Islet precursor cell (in vitro differentiated cells): Measurements from ENCODE around the gene IFT88.
"Not testable (repeated sequence)": the region's sequence is repeated elsewhere in the genome, so short reads cannot be mapped to it uniquely, and the experiment has no call there.

Experiments used
- DNase-seq: peaks from one replicate; pipeline ENCODE4 v3.0.0-alpha.2; 2018

IFT88 gene

GRCh38 chr13:20647758-20648157 lies 80.8 kb downstream of the IFT88 start:
- no peak for DNase-seq

DNA sequence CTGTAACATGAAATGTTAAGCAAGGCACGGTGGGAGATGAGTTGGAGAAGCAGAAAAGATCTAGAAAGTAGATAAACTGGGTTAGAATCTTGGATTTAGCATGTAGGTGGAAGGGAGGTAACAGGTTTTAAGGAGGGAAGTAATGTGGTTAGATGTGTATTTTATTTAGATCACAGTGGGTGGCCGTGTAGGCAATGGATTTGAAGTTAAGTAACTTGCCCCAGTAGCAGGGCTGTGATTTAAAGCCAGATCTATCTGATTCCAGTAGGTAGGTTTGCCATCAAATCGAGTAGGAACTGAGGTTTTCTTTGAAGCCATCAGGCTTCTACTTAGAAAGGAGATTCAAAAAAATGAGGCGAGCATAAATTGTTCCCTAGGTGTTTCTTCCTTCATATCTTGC lies 86.0 kb downstream of the IFT88 start:
- DNase-seq, result no peak

DNA sequence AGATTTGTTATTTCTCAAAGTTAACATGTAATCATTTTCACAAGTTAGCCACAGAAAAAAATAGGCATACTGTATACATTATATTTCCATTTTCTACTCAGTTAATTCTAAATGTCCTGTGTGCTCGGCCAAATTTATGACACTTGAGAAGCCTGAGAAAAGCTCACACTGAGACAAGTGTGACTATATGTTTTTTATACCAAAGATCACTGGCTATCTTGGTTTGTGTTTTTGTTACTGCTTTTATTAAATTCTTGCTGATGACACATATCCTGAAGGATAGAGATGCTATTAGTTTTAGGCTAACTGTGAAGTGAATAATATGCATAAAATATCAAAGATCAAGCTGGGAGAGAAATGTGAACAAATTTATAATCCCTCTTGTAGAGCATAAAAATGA lies 87.2 kb downstream of the IFT88 start:
- DNase-seq, result no peak

DNA sequence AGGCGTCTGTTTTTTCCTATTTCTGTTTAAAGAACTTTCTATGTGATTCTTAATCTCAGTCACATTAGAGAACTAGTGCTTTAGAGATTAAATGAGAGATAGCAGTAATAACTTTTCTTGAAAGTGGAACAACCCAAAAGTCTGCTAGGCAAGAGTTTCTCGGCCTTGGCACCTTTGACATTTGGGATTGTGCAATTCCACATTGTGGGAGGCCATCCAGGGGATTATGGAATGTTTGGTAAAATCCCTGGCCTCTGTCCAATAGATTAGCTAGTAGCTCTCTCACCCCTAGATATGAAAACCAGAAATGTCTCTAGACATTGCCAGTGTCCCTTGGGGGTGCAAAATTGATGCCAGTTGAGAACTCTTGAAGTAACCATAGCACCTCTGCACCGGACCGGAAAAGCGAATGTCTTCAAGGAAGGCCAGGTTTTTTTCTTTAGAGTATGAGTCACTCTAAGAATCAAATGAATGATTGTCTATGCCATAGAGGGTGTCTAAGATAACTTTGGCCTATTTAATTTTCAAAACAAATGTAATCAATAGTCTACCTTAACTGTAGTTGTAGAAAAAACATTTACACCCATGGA lies 91.6 kb downstream of the IFT88 start:
- DNase-seq, result no peak

GRCh38 chr13:20664351-20664750 lies 97.4 kb downstream of the IFT88 start:
- DNase-seq, result no peak

DNA sequence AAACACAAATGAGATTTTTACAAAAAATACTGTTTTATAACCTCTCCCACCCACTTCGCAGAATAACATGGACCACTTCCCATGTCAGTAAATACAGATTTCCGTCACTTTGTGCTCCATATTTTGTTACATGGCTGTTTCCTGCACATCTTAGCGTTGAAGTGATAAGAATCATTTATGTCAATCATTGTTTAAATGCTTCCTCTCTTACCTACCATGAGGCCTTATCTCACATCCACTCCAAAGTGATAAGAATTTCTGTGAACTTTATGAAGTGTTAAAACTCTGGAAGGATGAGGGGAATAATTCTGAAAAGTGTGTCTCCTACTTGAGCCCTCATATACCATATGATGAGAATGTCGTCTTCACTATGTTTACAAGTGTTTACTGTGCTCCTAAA lies 100.0 kb downstream of the IFT88 start:
- DNase-seq, result no peak

DNA sequence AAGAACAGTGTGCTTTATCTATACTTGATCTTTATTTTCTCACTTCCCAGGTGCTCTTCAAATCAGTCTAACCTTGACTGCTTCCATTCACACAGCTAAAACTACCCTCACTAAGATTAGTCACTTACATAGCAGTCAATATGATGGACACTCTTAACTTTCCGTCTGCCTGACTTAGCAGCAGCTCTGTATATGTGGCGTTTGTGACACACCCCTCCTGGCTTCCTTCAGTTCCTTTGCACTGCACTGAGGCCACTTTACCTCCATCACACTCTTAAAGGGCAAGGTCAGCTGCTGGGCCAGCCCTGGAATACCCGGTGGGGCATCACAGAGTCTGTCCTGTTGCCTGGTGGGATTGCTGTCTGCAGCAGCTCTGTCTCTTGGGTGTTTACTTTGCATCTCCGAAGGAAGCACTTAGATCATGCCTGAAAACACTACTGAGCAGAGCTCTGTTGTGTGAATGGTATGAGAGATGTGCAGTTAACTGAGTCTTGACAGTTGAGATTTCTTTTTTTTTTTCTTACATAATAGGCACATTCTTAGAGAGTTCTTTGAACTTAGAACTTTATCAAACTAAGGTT lies 101.0 kb downstream of the IFT88 start:
- no peak for DNase-seq

DNA sequence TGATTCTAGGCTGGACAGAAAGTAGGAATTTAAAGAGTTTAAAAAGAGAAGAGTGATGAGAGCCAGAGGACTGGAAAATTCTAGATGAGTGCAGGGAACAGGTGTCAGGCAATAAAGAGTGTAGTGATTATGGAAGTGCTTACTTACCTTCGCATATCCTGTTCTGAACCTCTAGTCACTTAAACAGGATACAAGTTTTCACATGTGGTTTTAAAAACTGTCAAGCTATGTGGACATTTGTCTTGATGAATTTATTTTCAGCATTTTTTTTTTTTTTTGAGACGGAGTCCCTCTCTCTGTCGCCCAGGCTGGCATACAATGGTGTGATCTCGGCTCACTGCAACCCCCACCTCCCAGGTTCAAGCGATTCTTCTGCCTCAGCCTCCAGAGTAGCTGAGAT lies 102.2 kb downstream of the IFT88 start:
- DNase-seq, result no peak

- no peak for DNase-seq
Measured at GRCh38 chr13:20671789-20672188, 104.8 kb downstream of the IFT88 start.

GRCh38 chr13:20672772-20673171 lies 105.8 kb downstream of the IFT88 start:
- DNase-seq, result no peak

DNA sequence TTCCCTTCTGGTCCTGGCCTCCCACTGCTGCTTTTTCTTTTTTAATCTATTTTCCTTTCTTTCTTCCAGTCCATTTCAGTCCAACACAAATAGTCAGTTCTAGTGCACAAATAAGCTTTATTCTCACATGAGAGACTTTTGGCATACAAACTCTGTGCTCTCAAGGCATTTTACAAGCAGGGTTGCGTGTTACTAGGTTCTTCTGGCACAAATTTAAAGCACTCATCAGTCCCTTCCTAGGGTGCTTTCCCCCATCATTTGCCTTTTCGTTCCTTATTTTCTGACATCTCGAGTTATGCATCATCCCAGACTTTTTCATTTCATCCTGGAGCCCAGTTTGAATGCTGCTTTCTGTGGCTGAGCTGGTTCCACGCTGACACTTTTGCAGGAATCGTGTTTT lies 106.8 kb downstream of the IFT88 start:
- DNase-seq, result no peak

- no peak for DNase-seq
Measured at GRCh38 chr13:20676213-20676612, 109.3 kb downstream of the IFT88 start.

DNA sequence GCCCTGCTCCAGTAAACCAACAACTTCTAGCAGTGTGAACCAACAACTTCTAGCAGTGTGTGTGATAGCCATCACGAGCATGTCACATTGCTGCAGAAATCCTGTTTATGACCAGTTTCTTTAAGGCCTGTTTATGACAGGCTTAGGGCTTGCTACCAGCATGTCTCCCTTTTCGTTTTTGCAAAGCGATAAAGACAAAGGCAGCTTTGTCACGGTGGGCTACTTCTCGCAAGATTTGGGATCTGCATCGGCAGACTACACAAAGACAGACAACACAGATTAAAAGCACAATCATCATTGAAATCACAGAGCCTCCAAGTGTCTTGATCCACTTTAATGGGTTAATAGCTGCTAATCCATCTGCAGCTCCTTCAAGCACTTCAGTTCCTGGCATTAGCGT lies 111.6 kb downstream of the IFT88 start:
- DNase-seq, result peak; percentile 82

DNA sequence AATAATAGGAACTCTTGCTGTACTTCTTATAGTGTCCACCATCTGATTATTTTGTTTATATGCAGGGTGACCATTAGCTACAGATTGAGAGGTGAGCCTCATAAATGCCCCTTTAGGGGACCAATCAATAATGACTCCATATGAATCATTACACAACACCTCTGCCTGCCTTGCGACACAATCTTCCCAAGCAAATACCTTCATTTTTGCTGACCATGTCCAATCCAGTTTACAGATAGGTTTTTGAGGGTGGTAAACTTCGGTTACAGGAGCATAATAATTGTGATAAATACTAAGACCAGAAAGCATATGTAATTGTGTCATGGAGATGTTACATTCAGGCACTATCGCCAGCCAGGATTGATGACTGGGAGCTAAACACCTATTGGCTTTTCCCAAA lies 112.9 kb downstream of the IFT88 start:
- DNase-seq, result no peak

DNA sequence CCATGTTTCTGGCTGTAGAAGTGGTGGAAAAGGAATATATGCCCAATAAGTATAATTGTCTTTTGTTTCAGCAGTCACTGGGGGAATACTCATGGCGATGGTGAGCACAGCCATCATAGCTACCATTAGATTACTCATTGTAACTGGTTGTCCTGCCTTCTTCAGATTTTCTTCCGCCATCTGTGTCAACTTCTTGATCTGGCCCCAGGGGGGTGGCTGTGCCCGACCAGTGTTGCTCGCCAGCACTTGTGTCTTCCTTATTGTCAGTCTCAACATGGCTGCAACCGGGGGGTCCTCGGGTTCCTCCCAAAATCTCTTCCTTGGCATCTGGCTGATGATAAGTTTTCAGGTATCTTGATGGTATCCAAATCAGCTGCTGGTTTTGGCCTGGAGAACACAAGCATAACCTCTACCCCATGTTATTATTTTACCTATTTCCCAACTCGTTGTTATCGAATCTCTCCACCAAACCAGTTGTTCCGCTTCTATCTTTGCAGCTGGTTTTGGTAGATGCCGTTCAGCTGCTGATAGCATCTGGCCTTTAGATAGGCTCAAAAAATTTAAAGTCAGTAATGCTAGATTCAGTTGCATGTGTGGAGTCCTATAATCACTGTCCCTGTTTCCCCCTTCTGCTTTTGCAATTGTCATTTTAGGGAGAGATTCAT lies 113.6 kb downstream of the IFT88 start:
- DNase-seq, result no peak

GRCh38 chr13:20681481-20681880 lies 114.5 kb downstream of the IFT88 start:
- DNase-seq, result not testable (repeated sequence)

- DNase-seq, result no peak
Measured at GRCh38 chr13:20682061-20682460, 115.1 kb downstream of the IFT88 start.

- peak; percentile 68 for DNase-seq
Measured at GRCh38 chr13:20684041-20684440, 117.1 kb downstream of the IFT88 start.

DNA sequence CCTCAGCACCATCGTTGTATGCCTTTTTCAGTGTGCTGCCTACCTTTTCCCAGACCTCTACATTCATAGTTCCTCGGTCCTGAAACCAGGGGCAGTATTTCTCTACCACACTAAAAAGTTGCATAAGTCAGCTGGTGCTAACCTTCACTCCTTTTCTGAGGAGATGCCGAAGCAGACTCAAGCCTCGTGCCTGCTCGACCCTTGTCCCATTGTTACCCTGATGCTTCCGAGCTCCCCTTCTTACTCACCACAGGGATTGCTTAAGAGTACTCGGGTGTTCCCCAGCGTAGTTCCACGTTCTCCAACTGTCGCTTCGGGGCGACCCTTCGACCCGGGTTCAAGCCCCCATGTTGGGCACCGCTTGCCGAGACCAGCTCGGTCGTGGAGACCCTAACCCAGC lies 117.6 kb downstream of the IFT88 start:
- peak; percentile 53 for DNase-seq

- DNase-seq, result peak; percentile 76
Measured at GRCh38 chr13:20685092-20685491, 118.1 kb downstream of the IFT88 start.

DNA sequence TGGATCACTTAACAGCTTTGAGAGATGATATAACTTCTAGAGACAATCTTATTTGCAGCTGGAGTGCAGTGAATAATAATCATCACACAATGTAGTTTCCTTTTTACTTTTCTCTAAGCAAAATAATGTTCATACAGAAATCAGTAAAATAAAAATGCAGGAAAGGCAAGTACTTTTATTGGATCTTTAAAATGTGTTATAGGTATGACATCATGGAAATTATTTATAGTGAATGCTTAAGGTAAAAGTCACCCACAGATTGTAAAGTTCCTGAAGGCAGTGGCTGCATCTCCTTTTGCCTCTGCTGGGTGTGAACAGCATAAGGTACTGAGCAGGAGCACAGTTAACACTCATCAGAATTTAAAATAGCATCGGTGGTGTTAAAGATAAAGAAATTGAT lies 119.2 kb downstream of the IFT88 start:
- DNase-seq, result no peak

GRCh38 chr13:20686863-20687579 lies 120.1 kb downstream of the IFT88 start:
- DNase-seq, result no peak

DNA sequence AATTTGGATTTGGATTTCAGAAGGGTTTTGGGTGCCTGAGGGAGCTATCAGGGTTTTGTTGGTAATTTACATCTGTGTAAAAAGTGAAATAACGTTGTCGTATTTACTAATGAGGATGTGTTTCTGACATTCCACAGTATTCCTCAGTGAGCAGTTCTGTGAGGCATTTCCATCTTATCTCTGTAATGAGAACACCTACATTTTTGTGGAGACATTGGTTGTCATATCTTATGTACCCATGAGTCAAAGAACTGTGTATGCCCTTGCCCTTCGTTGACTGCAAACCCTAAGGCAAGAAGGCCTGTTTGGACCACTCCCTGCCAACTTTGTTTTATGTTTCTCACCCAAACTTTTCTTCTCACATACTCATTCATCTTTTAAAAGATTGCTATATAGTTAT lies 122.3 kb downstream of the IFT88 start:
- no peak for DNase-seq

- DNase-seq, result no peak
Measured at GRCh38 chr13:20691616-20692015, 124.7 kb downstream of the IFT88 start.
